Activated CD8-positive, alpha-beta memory T cell treated with anti-CD3 and anti-CD28 coated beads, Interleukin-2, amount 10 ng/mL, durations not matched to agents 7 days and 5 days (primary cell): Measurements from ENCODE around the gene CUX1. TPM values are rescaled to one million over a fixed set of nuclear protein-coding genes. Genes with fewer than 3 reads are reported as not detected.
"Not testable (repeated sequence)": the region's sequence is repeated elsewhere in the genome, so short reads cannot be mapped to it uniquely, and the experiment has no call there.

Experiments
- ATAC-seq: fragments of 150-1000 bp; cut with Tn5 transposase; one replicate; pipeline ENCODE4 v1.10.0; 2021; ENCODE audit warnings: moderate library complexity
- CTCF ChIA-PET: fragments of 350-600 bp; sonication (Branson Sonifier 250); formaldehyde crosslinking; loops from one replicate; lab custom pipeline; 2021; ENCODE audit warnings: antibody characterized with exemption; lab: Charles Lee
- DNase-seq: peaks from one replicate; pipeline ENCODE4 v3.0.0-alpha.2; 2020
- H3K27ac Mint-ChIP-seq: one replicate; pipeline ENCODE4 v1.8.0; 2021; ENCODE audit warnings: mild to moderate bottlenecking, mixed read lengths
- H3K27me3 Mint-ChIP-seq: one replicate; pipeline ENCODE4 v1.8.0; 2021; ENCODE audit warnings: mixed read lengths
- H3K36me3 Mint-ChIP-seq: one replicate; pipeline ENCODE4 v1.8.0; 2021; ENCODE audit warnings: mild to moderate bottlenecking, mixed read lengths
- H3K4me1 Mint-ChIP-seq: one replicate; pipeline ENCODE4 v1.8.0; 2021; ENCODE audit warnings: mixed read lengths
- H3K4me3 Mint-ChIP-seq: one replicate; pipeline ENCODE4 v1.8.0; 2021; ENCODE audit warnings: mild to moderate bottlenecking, moderate library complexity, mixed read lengths
- H3K9me3 Mint-ChIP-seq: one replicate; pipeline ENCODE4 v1.8.0; 2022; ENCODE audit warnings: low read depth, mixed read lengths
- total RNA-seq, 2 experiments: library from RNA; stranded (reverse); gene quantifications; one replicate each; pipeline ENCODE4 v1.2.3, GENCODE V29; 2021

CUX1 gene
- total RNA-seq, 2 experiments from 2014 or later, result 24.0 to 28.7 TPM

GRCh38 chr7:101882005-101882421 is 64.6 kb downstream of the CUX1 start:
- H3K27me3 Mint-ChIP-seq, result no peaks in the 10 kb centered on the region
- H3K27ac Mint-ChIP-seq, result no peak overlapping the region
- H3K36me3 Mint-ChIP-seq, result no peaks in the 10 kb centered on the region
- CTCF ChIA-PET, result no interaction called here
- no peak overlapping the region for H3K4me3 Mint-ChIP-seq
- DNase-seq (no peak), ATAC-seq (no peak)
- no peaks in the 10 kb centered on the region for H3K9me3 Mint-ChIP-seq
- H3K4me1 Mint-ChIP-seq, result peaks cover 7% of the 10 kb centered on the region

GRCh38 chr7:101882595-101883564 is 65.5 kb downstream of the CUX1 start:
- CTCF ChIA-PET, result no interaction called here
- H3K36me3 Mint-ChIP-seq, result no peaks in the 10 kb centered on the region
- no peaks in the 10 kb centered on the region for H3K27me3 Mint-ChIP-seq
- H3K4me3 Mint-ChIP-seq, result no peak overlapping the region
- H3K9me3 Mint-ChIP-seq, result no peaks in the 10 kb centered on the region
- ATAC-seq (no peak), DNase-seq (no peak)
- H3K27ac Mint-ChIP-seq, result no peak overlapping the region
- peaks cover 7% of the 10 kb centered on the region for H3K4me1 Mint-ChIP-seq

DNA sequence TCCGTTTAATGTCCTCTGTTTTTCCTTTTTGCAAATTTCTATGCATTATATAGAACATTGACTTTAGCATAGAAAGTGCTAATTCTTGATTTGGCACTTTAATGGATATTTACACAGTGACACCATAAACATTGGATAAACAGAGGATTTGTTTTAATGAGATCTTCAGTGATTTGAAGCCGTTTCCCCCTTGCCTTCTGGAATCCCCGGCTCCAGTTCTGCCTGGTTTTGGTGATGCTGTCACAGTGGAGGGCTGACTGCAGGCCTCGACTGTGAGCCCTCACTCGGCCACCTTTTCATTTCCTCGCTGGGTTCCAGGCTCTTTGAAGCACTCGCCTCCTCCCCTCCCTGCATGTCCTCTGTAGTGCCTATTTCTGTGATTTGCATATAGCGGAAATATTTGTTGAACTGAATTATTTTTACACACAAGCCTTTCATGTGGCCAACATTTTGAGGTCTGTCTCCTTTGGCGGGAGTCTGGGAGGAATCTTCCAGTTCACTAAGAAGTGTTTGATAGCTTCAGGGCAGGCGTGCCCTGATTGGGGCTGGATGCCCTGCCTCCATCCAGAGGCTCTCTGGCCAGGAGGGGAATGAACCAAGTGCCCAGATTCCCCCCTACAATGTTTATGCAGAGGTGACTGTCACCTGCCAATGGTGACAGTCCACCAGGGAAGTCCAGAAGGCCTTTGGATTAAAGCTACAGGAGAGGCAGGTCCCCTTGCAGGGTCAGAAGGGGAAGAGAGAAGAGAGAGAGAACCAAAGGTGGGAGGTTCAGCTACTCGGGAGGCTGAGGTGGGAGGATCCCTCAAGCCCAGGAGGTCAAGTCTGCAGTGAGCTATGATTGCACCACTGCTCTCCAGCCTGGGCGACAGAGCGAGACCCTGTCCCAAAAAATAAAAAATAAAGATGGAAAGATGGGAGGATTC is 67.5 kb downstream of the CUX1 start:
- Mint-ChIP-seq H3K27ac (no peak overlapping the region), H3K4me3 (no peak overlapping the region), H3K9me3 (no peaks in the 10 kb centered on the region)

GRCh38 chr7:101885597-101885955 is 68.2 kb downstream of the CUX1 start:
- ATAC-seq, result no peak
- Mint-ChIP-seq H3K4me1 (peaks cover 7% of the 10 kb centered on the region), H3K4me3 (no peak overlapping the region), H3K36me3 (no peaks in the 10 kb centered on the region), H3K27ac (no peak overlapping the region), H3K9me3 (no peaks in the 10 kb centered on the region), H3K27me3 (no peaks in the 10 kb centered on the region)
- CTCF ChIA-PET, result no interaction called here
- no peak for DNase-seq

More for the DNA sequence above, 67.5 kb downstream of the CUX1 start:
- DNase-seq (no peak), ATAC-seq (no peak)
- CTCF ChIA-PET, result no interaction called here
- no peaks in the 10 kb centered on the region for H3K36me3 Mint-ChIP-seq
- no peaks in the 10 kb centered on the region for H3K27me3 Mint-ChIP-seq
- H3K4me1 Mint-ChIP-seq, result peaks cover 7% of the 10 kb centered on the region

- DNase-seq, H3K4me3 Mint-ChIP-seq, ATAC-seq: not testable (repeated sequence)
Measured at GRCh38 chr7:101887352-101887751, 69.9 kb downstream of the CUX1 start.

DNA sequence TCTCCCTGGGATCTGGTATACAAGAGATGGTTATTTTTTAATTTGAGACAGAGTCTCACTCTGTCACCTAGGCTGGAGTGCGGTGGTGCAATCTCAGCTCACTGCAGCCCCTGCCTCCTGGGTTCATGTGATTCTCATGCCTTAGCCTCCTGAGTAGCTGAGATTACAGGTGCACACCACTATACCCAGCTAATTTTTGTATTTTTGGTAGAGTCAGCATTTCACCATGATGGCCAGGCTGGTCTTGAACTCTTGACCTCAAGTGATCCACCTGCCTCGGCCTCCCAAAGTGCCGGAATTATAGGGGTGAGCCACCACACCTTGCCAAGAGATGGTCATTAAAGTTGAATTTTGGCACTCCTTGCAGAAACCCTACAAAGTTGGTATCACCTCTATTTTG is 71.1 kb downstream of the CUX1 start:
- H3K27ac Mint-ChIP-seq, DNase-seq, H3K4me1 Mint-ChIP-seq, ATAC-seq, H3K36me3 Mint-ChIP-seq, H3K27me3 Mint-ChIP-seq, H3K4me3 Mint-ChIP-seq, H3K9me3 Mint-ChIP-seq, CTCF ChIA-PET: not testable (repeated sequence)

More at GRCh38 chr7:101887352-101887751, 69.9 kb downstream of the CUX1 start:
- H3K9me3 Mint-ChIP-seq, H3K36me3 Mint-ChIP-seq, H3K27ac Mint-ChIP-seq, H3K27me3 Mint-ChIP-seq, CTCF ChIA-PET, H3K4me1 Mint-ChIP-seq: not testable (repeated sequence)

- Mint-ChIP-seq H3K4me1 (no peaks in the 10 kb centered on the region), H3K4me3 (no peak overlapping the region), H3K27ac (no peak overlapping the region), H3K9me3 (no peaks in the 10 kb centered on the region), H3K27me3 (no peaks in the 10 kb centered on the region), H3K36me3 (no peaks in the 10 kb centered on the region)
- DNase-seq (no peak), ATAC-seq (no peak)
- CTCF ChIA-PET, result no interaction called here
Measured at GRCh38 chr7:101890749-101891523, 73.5 kb downstream of the CUX1 start.

DNA sequence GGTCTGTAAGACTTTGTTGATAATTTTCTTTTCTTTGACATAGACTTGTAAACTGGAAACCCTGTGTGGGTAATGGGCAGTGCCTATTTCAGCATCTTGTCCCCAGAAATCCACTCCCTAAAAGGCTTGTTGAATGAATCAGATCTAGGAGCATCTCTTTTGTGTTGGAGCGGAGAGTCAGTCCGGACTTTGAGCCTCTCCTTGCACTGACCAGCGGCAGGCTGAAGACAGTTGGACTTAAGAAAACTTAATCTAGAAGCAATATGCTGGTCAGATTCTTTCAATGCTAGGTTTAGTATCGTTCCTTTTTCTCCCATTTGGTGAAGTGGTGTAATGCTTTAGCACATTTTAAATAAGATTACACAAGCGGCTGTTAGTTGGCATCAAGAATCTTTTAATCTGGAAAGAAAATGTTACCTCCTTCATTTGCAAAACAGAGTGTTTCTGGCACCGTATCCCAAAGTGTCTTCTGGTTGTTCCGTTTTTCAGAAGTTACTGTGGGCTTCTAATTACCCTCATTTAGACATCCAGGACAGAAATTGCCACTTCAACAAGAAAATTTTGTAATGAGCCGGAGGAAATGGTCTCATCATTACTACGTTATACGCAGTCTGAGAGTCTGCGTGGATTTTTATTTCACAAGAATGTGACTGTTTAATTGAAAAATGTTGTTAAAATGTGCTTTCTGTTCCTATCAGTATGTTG is 74.7 kb downstream of the CUX1 start:
- no peaks in the 10 kb centered on the region for H3K4me1 Mint-ChIP-seq
- H3K27me3 Mint-ChIP-seq, result no peaks in the 10 kb centered on the region
- no peaks in the 10 kb centered on the region for H3K9me3 Mint-ChIP-seq
- ATAC-seq (no peak), DNase-seq (no peak)
- H3K36me3 Mint-ChIP-seq, result no peaks in the 10 kb centered on the region
- H3K27ac Mint-ChIP-seq, result no peak overlapping the region
- H3K4me3 Mint-ChIP-seq, result no peak overlapping the region
- CTCF ChIA-PET, result no interaction called here

DNA sequence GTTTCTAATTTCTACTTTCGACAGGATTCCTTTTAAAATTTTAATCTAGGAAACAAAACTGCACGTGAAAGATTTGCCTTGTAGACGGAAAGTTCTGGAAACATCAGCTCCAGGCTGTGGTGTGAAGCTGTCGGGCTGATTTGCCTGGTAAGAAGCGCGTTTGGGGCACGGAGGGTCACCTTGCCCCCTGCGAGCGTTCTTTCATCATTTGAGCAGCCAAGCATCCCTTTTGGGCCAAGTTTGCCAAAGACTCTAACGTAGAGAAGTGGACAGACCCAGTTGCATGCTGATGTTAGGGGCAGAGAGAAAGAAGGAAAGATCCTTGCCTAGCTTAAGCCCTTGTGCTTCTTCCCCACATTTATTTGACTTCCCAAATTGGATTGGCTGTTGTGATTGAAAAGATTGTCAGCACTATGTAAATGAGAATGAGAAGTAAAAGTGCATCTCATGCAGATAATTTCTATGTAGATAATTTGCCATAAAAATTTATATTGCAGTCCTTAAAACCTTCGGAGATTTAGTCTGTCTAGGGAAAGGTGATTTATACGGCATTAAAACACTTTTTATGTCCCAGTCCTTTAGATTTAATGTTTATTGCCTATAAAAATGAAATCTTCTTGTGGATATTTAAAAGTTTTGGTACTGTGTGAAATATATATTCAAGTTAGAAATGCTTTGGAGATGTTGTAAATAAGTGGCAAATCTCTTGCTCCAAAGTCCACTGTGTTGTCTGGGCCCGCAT is 76.1 kb downstream of the CUX1 start:
- Mint-ChIP-seq H3K9me3 (no peaks in the 10 kb centered on the region), H3K27ac (no peak overlapping the region), H3K4me1 (no peaks in the 10 kb centered on the region), H3K36me3 (no peaks in the 10 kb centered on the region), H3K27me3 (no peaks in the 10 kb centered on the region), H3K4me3 (no peak overlapping the region)
- CTCF ChIA-PET, result interaction anchor here (1.0 kb wide), 1 partner anchor 482 kb away, joined by 3 read pairs; no protein-coding TSS in a partner anchor
- DNase-seq (no peak), ATAC-seq (no peak)

- no peak overlapping the region for H3K4me3 Mint-ChIP-seq
- DNase-seq (no peak), ATAC-seq (no peak)
- H3K4me1 Mint-ChIP-seq, result peaks cover 1% of the 10 kb centered on the region
- H3K27me3 Mint-ChIP-seq, result no peaks in the 10 kb centered on the region
- H3K27ac Mint-ChIP-seq, result no peak overlapping the region
- H3K36me3 Mint-ChIP-seq, result no peaks in the 10 kb centered on the region
- CTCF ChIA-PET, result no interaction called here
- no peaks in the 10 kb centered on the region for H3K9me3 Mint-ChIP-seq
Measured at GRCh38 chr7:101896316-101896715, 78.9 kb downstream of the CUX1 start.

GRCh38 chr7:101896941-101897340 is 79.5 kb downstream of the CUX1 start:
- Mint-ChIP-seq H3K27ac (no peak overlapping the region), H3K4me1 (peaks cover 1% of the 10 kb centered on the region), H3K4me3 (no peak overlapping the region), H3K27me3 (no peaks in the 10 kb centered on the region), H3K36me3 (no peaks in the 10 kb centered on the region), H3K9me3 (no peaks in the 10 kb centered on the region)
- DNase-seq (no peak), ATAC-seq (no peak)
- CTCF ChIA-PET, result interaction anchor here (0.6 kb wide), 1 partner anchor 49 kb away, joined by 3 read pairs; no protein-coding TSS in a partner anchor

GRCh38 chr7:101898106-101898505 is 80.7 kb downstream of the CUX1 start:
- DNase-seq (no peak), ATAC-seq (no peak)
- H3K9me3 Mint-ChIP-seq, result no peaks in the 10 kb centered on the region
- H3K27ac Mint-ChIP-seq, result no peak overlapping the region
- no peaks in the 10 kb centered on the region for H3K27me3 Mint-ChIP-seq
- no peak overlapping the region for H3K4me3 Mint-ChIP-seq
- H3K36me3 Mint-ChIP-seq, result no peaks in the 10 kb centered on the region
- H3K4me1 Mint-ChIP-seq, result peaks cover 1% of the 10 kb centered on the region
- CTCF ChIA-PET, result no interaction called here
